CD14-positive monocyte (primary cell): ENCODE data around the gene PLA2G1B. TPM values are rescaled to one million over a fixed set of nuclear protein-coding genes. Genes with fewer than 3 reads are reported as not detected.

Experiments
- DNase-seq, 3 donors: peaks; one replicate each; pipeline ENCODE4 v3.0.0-alpha.2; 2011 to 2022
- H2AFZ ChIP-seq: 2 replicates; pipeline ENCODE4 v1.6.0; 2012; ENCODE audit warnings: mild to moderate bottlenecking, low read depth, low read length, inconsistent platforms; ENCODE audit not compliant: insufficient read depth, poor library complexity, severe bottlenecking
- H3K27ac ChIP-seq, 2 donors: 1 replicate in 1 of 2; 2 replicates in 1 of 2; pipeline ENCODE4 v1.5.1; 2012 to 2013; ENCODE audit warnings: low read length in 2 of 2, control low read depth in 1 of 2, inconsistent platforms in 1 of 2, low read depth in 1 of 2, mild to moderate bottlenecking in 1 of 2
- H3K27me3 ChIP-seq, 2 donors: one replicate each; pipeline versions ENCODE4 v1.6.0 to v1.6.1; 2011 to 2013; ENCODE audit warnings: low read length in 2 of 2; ENCODE audit not compliant: control insufficient read depth in 2 of 2, insufficient read depth in 2 of 2
- H3K36me3 ChIP-seq, 2 donors: replicated peaks in 1 of 2; 1 replicate in 1 of 2; 2 replicates in 1 of 2; pipeline versions ENCODE4 v1.5.1 to v1.6.1; 2012 to 2013; ENCODE audit warnings: low read length in 2 of 2, control low read depth in 1 of 2, inconsistent platforms in 1 of 2, mild to moderate bottlenecking in 1 of 2; ENCODE audit not compliant: insufficient read depth in 2 of 2, control insufficient read depth in 1 of 2
- H3K4me1 ChIP-seq, 2 donors: 1 replicate in 1 of 2; 2 replicates in 1 of 2; pipeline versions ENCODE4 v1.5.1 to v1.6.1; 2012 to 2013; ENCODE audit warnings: low read length in 2 of 2, control low read depth in 1 of 2, inconsistent platforms in 1 of 2, mild to moderate bottlenecking in 1 of 2, moderate library complexity in 1 of 2; ENCODE audit not compliant: insufficient read depth in 2 of 2, control insufficient read depth in 1 of 2
- H3K4me2 ChIP-seq: replicated peaks from 2 replicates; pipeline ENCODE3; 2012; ENCODE audit warnings: low read length, moderate library complexity, mild to moderate bottlenecking; ENCODE audit not compliant: poor library complexity, severe bottlenecking; ENCODE audit errors: extremely low read depth
- H3K4me3 ChIP-seq, 3 experiments: fragments of 200-600 bp in 1 of 3; sonication (generic) in 1 of 3; replicated peaks in 1 of 3; 1 replicate in 2 of 3; 2 replicates in 1 of 3; pipeline ENCODE4 v1.5.1; 2011 to 2013; ENCODE audit warnings: low read length in 3 of 3, mild to moderate bottlenecking in 3 of 3, control low read depth in 2 of 3, low read depth in 2 of 3, inconsistent platforms in 1 of 3, moderate library complexity in 1 of 3
- H3K79me2 ChIP-seq: 2 replicates; pipeline ENCODE4 v1.6.0; 2012; ENCODE audit warnings: mild to moderate bottlenecking, control low read depth, inconsistent platforms, low read length, moderate library complexity; ENCODE audit not compliant: insufficient read depth
- H3K9ac ChIP-seq: 2 replicates; pipeline ENCODE4 v1.6.0; 2017; ENCODE audit warnings: low read length, mild to moderate bottlenecking; ENCODE audit not compliant: insufficient read depth, poor library complexity, severe bottlenecking
- H3K9me3 ChIP-seq, 2 donors: replicated peaks in 1 of 2; 1 replicate in 1 of 2; 2 replicates in 1 of 2; pipeline versions ENCODE4 v1.5.1 to v1.6.1; 2012 to 2013; ENCODE audit warnings: low read length in 2 of 2, control low read depth in 1 of 2; ENCODE audit not compliant: control insufficient read depth in 1 of 2, insufficient read depth in 1 of 2
- H4K20me1 ChIP-seq: 2 replicates; pipeline ENCODE4 v1.6.0; 2012; ENCODE audit warnings: mild to moderate bottlenecking, low read length, control low read depth, moderate library complexity; ENCODE audit not compliant: insufficient read depth
- H3K27ac Mint-ChIP-seq, 7 donors: one replicate each; pipeline ENCODE4 v1.8.0; 2020; ENCODE audit warnings: mild to moderate bottlenecking in 7 of 7, mixed read lengths in 7 of 7, moderate library complexity in 6 of 7, inconsistent platforms in 2 of 7
- H3K27me3 Mint-ChIP-seq, 3 donors: one replicate each; pipeline ENCODE4 v1.8.0; 2021 to 2022; ENCODE audit warnings: low read depth in 3 of 3, mild to moderate bottlenecking in 3 of 3, mixed read lengths in 3 of 3, moderate library complexity in 3 of 3, inconsistent platforms in 1 of 3
- H3K36me3 Mint-ChIP-seq, 2 donors: one replicate each; pipeline ENCODE4 v1.8.0; 2020; ENCODE audit warnings: mixed read lengths in 2 of 2, inconsistent platforms in 1 of 2, mild to moderate bottlenecking in 1 of 2
- H3K4me1 Mint-ChIP-seq: one replicate; pipeline ENCODE4 v1.8.0; 2020; ENCODE audit warnings: mild to moderate bottlenecking, mixed read lengths
- H3K4me3 Mint-ChIP-seq, 2 donors: one replicate each; pipeline ENCODE4 v1.8.0; 2020; ENCODE audit warnings: mild to moderate bottlenecking in 2 of 2, mixed read lengths in 2 of 2, moderate library complexity in 1 of 2
- H3K9me3 Mint-ChIP-seq, 7 donors: one replicate each; pipeline ENCODE4 v1.8.0; 2020 to 2022; ENCODE audit warnings: mixed read lengths in 7 of 7, mild to moderate bottlenecking in 6 of 7, moderate library complexity in 6 of 7, inconsistent platforms in 2 of 7
- whole genome bisulfite sequencing: methylation state at CpG from one replicate; pipeline ENCODE4 v1.1.5; 2013; ENCODE audit warnings: missing lambda C conversion rate; ENCODE audit not compliant: insufficient coverage; 5-methylcytosine and 5-hydroxymethylcytosine counted together
- intact Hi-C, 2 donors: fragments of 100-400 bp; cut with micrococcal nuclease; formaldehyde crosslinking; loops; one replicate each; pipeline versions ENCODE4 v1.15.0 to v1.15.1; 2023
- polyA plus RNA-seq, 3 donors: library from polyadenylated mRNA; depleted of rRNA in 1 of 3; unstranded in 2 of 3; stranded (reverse) in 1 of 3; fragments of 300-500 nt in 2 of 3; fragments of >200 nt in 1 of 3; fragmentation: Illumina TruSeq in 2 of 3; gene quantifications; 1 replicate in 2 of 3; 2 replicates in 1 of 3; pipeline ENCODE4 v1.2.3, GENCODE V29; 2012 to 2021
- TF ChIP-seq, protein P1 (sequence below): fragments of 200-600 bp; IDR thresholded peaks from one replicate; pipeline ENCODE4 v1.8.0; 2022; ENCODE audit warnings: antibody characterized with exemption, mild to moderate bottlenecking

The PLA2G1B gene
- polyA plus RNA-seq, 3 donors: not detected

- Histone ChIP-seq H3K9me3 (peaks cover 6 to 10% of the 10 kb centered on the region in 2 donors), H3K27ac (no peak overlapping the region), H3K79me2 (no peaks in the 10 kb centered on the region), H3K4me3 (no peak overlapping the region), H3K27me3 (no peaks in the 10 kb centered on the region), H2AFZ (no peak overlapping the region), H3K4me1 (no peaks in the 10 kb centered on the region), H3K36me3 (no peaks in the 10 kb centered on the region), H4K20me1 (no peaks in the 10 kb centered on the region), H3K9ac (no peak overlapping the region), H3K4me2 (no peak overlapping the region)
- H3K4me3 Mint-ChIP-seq: no peak overlapping the region
- peaks cover 4 to 7% (median 6%) of the 10 kb centered on the region in 3 donors for H3K27me3 Mint-ChIP-seq
- WGBS: 79% methylated on average over 21 of the region's 30 CpGs
- no peak overlapping the region for H3K27ac Mint-ChIP-seq
- no peaks in the 10 kb centered on the region for H3K4me1 Mint-ChIP-seq
- intact Hi-C loops: no loop called here
- no peak for DNase-seq
- H3K36me3 Mint-ChIP-seq: no peaks in the 10 kb centered on the region
- TF ChIP-seq, protein P1, sequence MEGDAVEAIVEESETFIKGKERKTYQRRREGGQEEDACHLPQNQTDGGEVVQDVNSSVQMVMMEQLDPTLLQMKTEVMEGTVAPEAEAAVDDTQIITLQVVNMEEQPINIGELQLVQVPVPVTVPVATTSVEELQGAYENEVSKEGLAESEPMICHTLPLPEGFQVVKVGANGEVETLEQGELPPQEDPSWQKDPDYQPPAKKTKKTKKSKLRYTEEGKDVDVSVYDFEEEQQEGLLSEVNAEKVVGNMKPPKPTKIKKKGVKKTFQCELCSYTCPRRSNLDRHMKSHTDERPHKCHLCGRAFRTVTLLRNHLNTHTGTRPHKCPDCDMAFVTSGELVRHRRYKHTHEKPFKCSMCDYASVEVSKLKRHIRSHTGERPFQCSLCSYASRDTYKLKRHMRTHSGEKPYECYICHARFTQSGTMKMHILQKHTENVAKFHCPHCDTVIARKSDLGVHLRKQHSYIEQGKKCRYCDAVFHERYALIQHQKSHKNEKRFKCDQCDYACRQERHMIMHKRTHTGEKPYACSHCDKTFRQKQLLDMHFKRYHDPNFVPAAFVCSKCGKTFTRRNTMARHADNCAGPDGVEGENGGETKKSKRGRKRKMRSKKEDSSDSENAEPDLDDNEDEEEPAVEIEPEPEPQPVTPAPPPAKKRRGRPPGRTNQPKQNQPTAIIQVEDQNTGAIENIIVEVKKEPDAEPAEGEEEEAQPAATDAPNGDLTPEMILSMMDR: no peak
- peaks cover 9 to 20% (median 10%) of the 10 kb centered on the region in 7 donors for H3K9me3 Mint-ChIP-seq
Observed at GRCh38 chr12:120342175-120343038, 14.8 kb upstream of the PLA2G1B start.

GRCh38 chr12:120339256-120339655 is 11.7 kb upstream of the PLA2G1B start:
- H3K79me2 ChIP-seq: no peaks in the 10 kb centered on the region

More at GRCh38 chr12:120339256-120339655, 11.7 kb upstream of the PLA2G1B start:
- TF ChIP-seq, protein P1: no peak
- Mint-ChIP-seq H3K4me3 (no peak overlapping the region), H3K36me3 (no peaks in the 10 kb centered on the region), H3K9me3 (peaks cover 17 to 41% (median 29%) of the 10 kb centered on the region in 7 donors), H3K27me3 (peaks cover 3 to 4% (median 4%) of the 10 kb centered on the region in 3 donors), H3K27ac (no peak overlapping the region), H3K4me1 (no peaks in the 10 kb centered on the region)
- peaks cover 20 to 25% of the 10 kb centered on the region in 2 donors for H3K9me3 ChIP-seq
- no peaks in the 10 kb centered on the region for H3K4me1 ChIP-seq
- 100% methylated on average over 1 of the region's 4 CpGs for WGBS
- H2AFZ ChIP-seq: no peak overlapping the region
- H4K20me1 ChIP-seq: no peaks in the 10 kb centered on the region
- no peak for DNase-seq
- H3K36me3 ChIP-seq: no peaks in the 10 kb centered on the region
- no peak overlapping the region for H3K4me3 ChIP-seq
- no peak overlapping the region for H3K9ac ChIP-seq
- intact Hi-C loops: no loop called here
- no peak overlapping the region for H3K4me2 ChIP-seq
- no peaks in the 10 kb centered on the region for H3K27me3 ChIP-seq
- H3K27ac ChIP-seq: no peak overlapping the region
